ENCODE results near the gene POLR1A. TPM values are rescaled to one million over a fixed set of nuclear protein-coding genes. Genes with fewer than 3 reads are reported as not detected.
A peak's percentile ranks its signal among the peaks of the same experiment; 100 is the strongest.

The POLR1A gene
- total and polyA plus RNA-seq, 7 donors = 6.1 to 41.6 (median 27.0) TPM

GRCh38 chr2:86066915-86067314, 38.8 kb downstream of the POLR1A start:
- intact Hi-C loops (cut with DNase I) = no loop called here
- peaks cover 40% of the 10 kb centered on the region for H3K4me1 ChIP-seq
- no peak for ATAC-seq
- H3K9me3 ChIP-seq = no peaks in the 10 kb centered on the region
- no peak for TF ChIP-seq CTCF (IDR thresholded peaks at IDR 0.05)
- peak overlapping the region; percentile 91 for H3K27ac ChIP-seq
- H3K27me3 ChIP-seq (ENCODE audit: insufficient read depth in 3 of 3, low read length in 2 of 3) = no peaks in the 10 kb centered on the region
- H3K4me3 ChIP-seq = no peak overlapping the region
- DNase-seq = no peak
- H3K36me3 ChIP-seq (ENCODE audit: insufficient read depth in 1 of 2, low read depth in 1 of 2) = peaks cover 11 to 69% of the 10 kb centered on the region in 2 donors

- no peak for TF ChIP-seq CTCF (IDR thresholded peaks at IDR 0.05)
- intact Hi-C loops (cut with DNase I) = no loop called here
- H3K27ac ChIP-seq = peak overlapping the region; percentile 91
- no peaks in the 10 kb centered on the region for H3K9me3 ChIP-seq
- peaks cover 11 to 74% of the 10 kb centered on the region in 2 donors for H3K36me3 ChIP-seq (ENCODE audit: insufficient read depth in 1 of 2, low read depth in 1 of 2)
- peaks cover 33% of the 10 kb centered on the region for H3K4me1 ChIP-seq
- no peak for DNase-seq
- no peak for ATAC-seq
- 81 to 95% (median 88%) methylated on average over 7 of the region's 7 CpGs for WGBS, 3 donors
- no peak overlapping the region for H3K4me3 ChIP-seq
- H3K27me3 ChIP-seq (ENCODE audit: insufficient read depth in 3 of 3, low read length in 2 of 3) = no peaks in the 10 kb centered on the region
These were observed 39.6 kb downstream of the POLR1A start for GRCh38 chr2:86066007-86066578.

DNA sequence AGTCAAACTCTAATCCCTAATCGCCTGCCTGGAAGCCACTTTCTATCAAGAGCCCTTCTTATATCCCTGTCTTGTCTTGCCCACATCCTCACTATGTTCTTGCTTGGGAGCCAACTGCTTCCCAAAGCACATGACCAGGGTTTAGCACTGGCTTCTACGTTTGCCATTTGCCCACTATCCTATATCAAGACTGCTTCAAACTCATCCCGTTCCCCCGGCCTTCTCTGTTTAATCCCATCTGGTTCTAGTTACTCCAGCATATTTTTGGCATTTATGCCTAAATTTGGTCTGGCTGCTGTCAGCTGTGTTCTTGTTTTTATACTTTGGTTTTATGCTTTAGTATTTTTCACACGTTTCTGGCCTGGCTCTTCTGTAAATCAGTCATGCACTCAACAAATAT, 40.2 kb downstream of the POLR1A start:
- H3K36me3 ChIP-seq (ENCODE audit: insufficient read depth in 1 of 2, low read depth in 1 of 2) = peaks cover 11 to 74% of the 10 kb centered on the region in 2 donors
- H3K27ac ChIP-seq = peak overlapping the region; percentile 91
- intact Hi-C loops (cut with DNase I) = no loop called here
- no peak overlapping the region for H3K4me3 ChIP-seq
- no peaks in the 10 kb centered on the region for H3K27me3 ChIP-seq (ENCODE audit: insufficient read depth in 3 of 3, low read length in 2 of 3)
- ATAC-seq (no peak), DNase-seq (no peak)
- 24 to 51% (median 26%) methylated on average over 5 of the region's 5 CpGs for WGBS, 3 donors
- H3K4me1 ChIP-seq = peaks cover 33% of the 10 kb centered on the region
- H3K9me3 ChIP-seq = no peaks in the 10 kb centered on the region
- TF ChIP-seq CTCF (IDR thresholded peaks at IDR 0.05) = no peak

- no peak overlapping the region for H3K27ac ChIP-seq
- 73 to 98% (median 84%) methylated on average over 2 of the region's 2 CpGs for WGBS, 3 donors
- ATAC-seq = no peak
These were observed 41.7 kb downstream of the POLR1A start for GRCh38 chr2:86064006-86064405.

More at GRCh38 chr2:86064006-86064405, 41.7 kb downstream of the POLR1A start:
- Histone ChIP-seq H3K4me1 (peaks cover 22% of the 10 kb centered on the region), H3K4me3 (no peak overlapping the region), H3K36me3 (ENCODE audit: insufficient read depth in 1 of 2, low read depth in 1 of 2) (peaks cover 10 to 76% of the 10 kb centered on the region in 2 donors), H3K27me3 (ENCODE audit: insufficient read depth in 3 of 3, low read length in 2 of 3) (no peaks in the 10 kb centered on the region), H3K9me3 (no peaks in the 10 kb centered on the region)
- DNase-seq = no peak
- intact Hi-C loops (cut with DNase I) = no loop called here
- no peak for TF ChIP-seq CTCF (IDR thresholded peaks at IDR 0.05)

Measured in psoas muscle (tissue), 8 donors.